Middle frontal gyrus (tissue), 1 donor: ENCODE data around the gene FBXO42.

Experiments used
- DNase-seq: peaks from one replicate; pipeline ENCODE4 v3.0.0-alpha.2; 2015; ENCODE audit warnings: low spot score; ENCODE audit errors: extremely low spot score

Gene FBXO42

DNA sequence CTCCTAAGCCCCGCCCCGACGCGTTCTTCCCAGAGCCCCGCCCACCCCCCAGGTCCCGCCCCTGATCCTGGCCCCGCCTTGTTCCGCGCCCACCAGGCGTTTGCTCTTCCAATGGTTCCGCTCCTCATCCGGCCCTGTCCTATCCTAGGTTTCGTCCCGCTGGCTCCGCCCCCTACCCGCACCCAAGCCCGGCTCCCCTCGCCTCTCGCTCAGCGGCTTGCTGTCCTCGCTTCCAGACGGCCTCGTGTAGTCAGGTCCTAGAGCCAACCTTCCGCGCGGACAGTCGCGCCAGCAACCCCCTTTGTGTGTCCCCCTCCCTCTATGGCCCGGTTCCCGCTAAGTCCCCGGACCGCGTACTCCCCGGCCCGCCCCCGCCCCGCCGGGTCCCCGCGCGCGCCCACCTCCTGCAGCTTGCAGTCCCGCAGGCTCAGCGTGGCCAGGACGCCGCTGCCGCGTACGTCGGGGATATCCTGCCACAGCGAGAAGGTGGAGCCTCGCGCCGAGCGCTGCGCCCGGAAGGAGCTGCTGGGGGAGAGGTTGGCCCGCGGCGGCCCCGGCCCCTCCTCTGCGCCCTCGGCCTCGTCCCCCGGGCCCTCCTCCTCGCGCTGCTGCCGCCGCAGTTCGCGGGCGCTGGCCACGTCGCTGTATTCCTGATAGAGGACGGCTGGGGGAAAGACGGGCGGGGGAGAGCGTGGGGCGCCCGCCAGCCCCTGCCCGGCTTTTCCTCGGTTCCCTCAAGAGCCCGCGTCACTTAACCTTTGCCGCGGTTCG, 145.5 kb downstream of the FBXO42 start:
- DNase-seq = peak; percentile 64

- DNase-seq = no peak
Measured at GRCh38 chr1:16205891-16206546, 146.3 kb downstream of the FBXO42 start.

- DNase-seq = no peak
Measured at GRCh38 chr1:16205334-16205671, 147.0 kb downstream of the FBXO42 start.

- no peak for DNase-seq
Measured at GRCh38 chr1:16204634-16205333, 147.5 kb downstream of the FBXO42 start.

- DNase-seq = no peak
Measured at GRCh38 chr1:16204216-16204615, 148.1 kb downstream of the FBXO42 start.

- no peak for DNase-seq
Measured at GRCh38 chr1:16203550-16203949, 148.7 kb downstream of the FBXO42 start.

GRCh38 chr1:16202281-16203210, 149.7 kb downstream of the FBXO42 start:
- no peak for DNase-seq

DNA sequence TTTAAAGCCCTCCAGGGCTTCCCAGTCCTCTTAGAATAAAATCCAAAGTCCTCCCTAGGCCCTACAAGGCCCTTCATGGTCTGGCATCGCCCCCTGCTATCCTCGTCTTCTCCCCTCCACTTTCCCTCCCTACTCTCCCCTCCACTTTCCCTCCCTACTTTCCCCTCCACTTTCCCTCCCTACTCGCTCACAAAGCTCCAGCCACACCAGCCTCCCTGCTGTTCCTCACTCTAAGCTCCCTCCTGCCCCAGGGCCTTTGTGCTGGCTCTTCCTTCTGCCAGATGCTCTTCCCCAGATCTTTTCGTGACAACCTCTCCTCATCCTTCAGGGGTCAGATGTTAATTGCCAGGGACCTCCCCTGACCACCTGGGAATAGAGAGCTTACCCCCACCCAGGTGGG, 152.6 kb downstream of the FBXO42 start:
- no peak for DNase-seq

GRCh38 chr1:16199157-16199501, 153.2 kb downstream of the FBXO42 start:
- DNase-seq = no peak

DNA sequence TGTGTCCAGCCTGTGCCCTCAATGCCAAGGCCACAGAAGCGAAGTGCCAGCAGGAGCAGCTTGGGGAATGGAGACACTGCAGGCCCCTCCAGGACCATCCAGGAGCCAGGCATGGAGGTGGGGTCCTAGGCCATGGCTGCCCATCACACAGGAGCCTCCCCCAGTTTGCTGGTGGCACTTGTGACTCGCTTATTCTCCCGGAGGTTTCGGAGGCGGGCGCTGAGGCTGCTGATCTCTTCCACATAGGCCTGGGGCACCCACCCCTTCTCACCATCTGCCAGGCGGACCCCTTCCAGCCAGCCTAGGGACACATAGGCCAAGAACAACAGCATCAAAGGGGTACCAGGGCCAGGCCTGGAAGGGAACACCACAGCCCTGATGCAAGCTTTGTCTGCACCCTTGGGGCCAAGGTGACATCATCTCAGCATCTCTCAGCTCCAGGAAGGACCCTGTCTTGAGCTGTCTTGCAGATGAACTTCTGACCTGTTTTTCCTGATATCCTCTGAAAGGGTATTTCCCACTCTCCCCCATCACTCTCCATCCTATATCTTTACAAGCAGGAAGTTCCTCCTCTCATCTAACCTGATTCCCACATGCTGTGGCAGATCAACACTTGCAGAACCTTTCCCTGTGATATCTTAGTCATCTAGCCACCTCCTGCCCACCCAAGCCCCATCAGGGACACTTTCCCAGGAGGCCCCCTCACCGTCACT, 153.7 kb downstream of the FBXO42 start:
- DNase-seq = no peak

- no peak for DNase-seq
Measured at GRCh38 chr1:16196874-16197273, 155.4 kb downstream of the FBXO42 start.
